Ishikawa (cell line): ENCODE results near the gene KDM4B.

ENCODE experiments used
- CEBPB ChIP-seq: IDR thresholded peaks from 2 replicates; pipeline ENCODE4 v1.6.1; 2012
- CREB1 ChIP-seq: IDR thresholded peaks from 2 replicates; pipeline ENCODE4 v1.6.1; 2012; ENCODE audit warnings: low read depth
- EGR1 ChIP-seq: IDR thresholded peaks from 2 replicates; pipeline ENCODE4 v1.6.1; 2012
- EP300 ChIP-seq: IDR thresholded peaks from 2 replicates; pipeline ENCODE4 v1.6.1; 2012; ENCODE audit warnings: borderline replicate concordance
- RAD21 ChIP-seq: IDR thresholded peaks from 2 replicates; pipeline ENCODE4 v1.6.1; 2012; ENCODE audit warnings: low read depth
- TAF1 ChIP-seq: IDR thresholded peaks from 2 replicates; pipeline ENCODE4 v1.6.1; 2012; ENCODE audit warnings: low read depth, mild to moderate bottlenecking
- TCF12 ChIP-seq: IDR thresholded peaks from 2 replicates; pipeline ENCODE4 v1.6.1; 2012; ENCODE audit warnings: low read depth
- TEAD4 ChIP-seq: IDR thresholded peaks from 2 replicates; pipeline ENCODE4 v1.6.1; 2012
- YY1 ChIP-seq: IDR thresholded peaks from 2 replicates; pipeline ENCODE4 v1.6.1; 2012; ENCODE audit warnings: low read depth
- ZBTB7A ChIP-seq: IDR thresholded peaks from 2 replicates; pipeline ENCODE4 v1.6.1; 2012; ENCODE audit warnings: low read depth
- TF ChIP-seq, protein P1 (sequence below): IDR thresholded peaks from 2 replicates; pipeline ENCODE4 v1.6.1; 2012
- TF ChIP-seq, protein P2 (sequence below): IDR thresholded peaks from 2 replicates; pipeline ENCODE4 v1.6.1; 2012
- TF ChIP-seq, protein P3 (sequence below): IDR thresholded peaks from 2 replicates; pipeline ENCODE4 v1.6.1; 2012; ENCODE audit warnings: low read depth, mild to moderate bottlenecking

DNA sequence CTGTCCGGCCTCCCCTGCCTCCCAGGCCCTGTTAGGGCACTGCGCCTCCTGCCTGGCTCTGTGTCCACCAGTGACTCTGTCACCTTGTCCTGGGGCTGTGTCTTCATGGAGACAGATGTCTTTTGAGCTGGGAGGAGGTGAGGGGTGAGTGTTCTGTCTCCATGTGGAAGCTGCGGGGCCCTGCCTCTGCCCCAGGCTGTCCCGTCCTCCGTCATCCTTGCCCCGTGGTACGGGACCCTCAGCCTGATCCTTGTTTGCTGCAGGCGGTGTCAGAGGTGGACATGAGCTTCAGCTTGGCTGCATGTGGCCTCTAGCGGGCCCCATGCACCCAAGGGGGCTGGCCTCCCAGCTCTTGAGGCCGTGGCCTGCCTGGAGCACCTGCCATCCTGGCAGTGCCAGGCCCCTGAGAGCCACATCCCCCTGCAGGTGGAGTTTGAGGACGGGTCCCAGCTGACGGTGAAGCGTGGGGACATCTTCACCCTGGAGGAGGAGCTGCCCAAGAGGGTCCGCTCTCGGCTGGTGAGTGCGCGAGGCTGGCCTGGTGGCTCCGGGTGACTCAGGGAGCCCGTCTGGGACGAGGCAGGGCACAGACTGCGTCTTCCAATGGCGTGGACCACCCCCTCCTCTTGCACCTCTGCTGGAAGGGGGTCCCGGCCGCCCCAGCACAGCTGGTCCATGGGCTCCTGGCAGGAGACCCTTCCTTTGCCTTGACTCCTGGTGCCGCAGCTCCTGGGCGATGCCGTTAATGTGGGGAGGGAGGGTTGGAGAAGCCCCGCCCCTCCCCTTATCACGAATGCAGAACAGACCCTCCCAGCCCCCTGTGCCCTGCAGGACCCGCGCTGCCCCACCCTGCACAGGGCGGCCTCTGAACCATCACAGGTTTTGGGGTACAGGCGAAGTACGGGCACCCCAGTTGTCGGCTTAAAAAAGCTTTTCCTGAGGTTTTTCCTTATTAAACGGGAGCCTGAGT, 181.3 kb downstream of the KDM4B start:
- TF ChIP-seq TAF1 = no peak
- no peak for TF ChIP-seq CREB1
- no peak for TF ChIP-seq EP300
- TF ChIP-seq TEAD4 = no peak
- TF ChIP-seq, protein P1, sequence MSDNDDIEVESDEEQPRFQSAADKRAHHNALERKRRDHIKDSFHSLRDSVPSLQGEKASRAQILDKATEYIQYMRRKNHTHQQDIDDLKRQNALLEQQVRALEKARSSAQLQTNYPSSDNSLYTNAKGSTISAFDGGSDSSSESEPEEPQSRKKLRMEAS = no peak
- no peak for TF ChIP-seq TCF12
- TF ChIP-seq RAD21 = no peak
- no peak for TF ChIP-seq EGR1
- no peak for TF ChIP-seq ZBTB7A
- no peak for TF ChIP-seq YY1
- TF ChIP-seq, protein P2, sequence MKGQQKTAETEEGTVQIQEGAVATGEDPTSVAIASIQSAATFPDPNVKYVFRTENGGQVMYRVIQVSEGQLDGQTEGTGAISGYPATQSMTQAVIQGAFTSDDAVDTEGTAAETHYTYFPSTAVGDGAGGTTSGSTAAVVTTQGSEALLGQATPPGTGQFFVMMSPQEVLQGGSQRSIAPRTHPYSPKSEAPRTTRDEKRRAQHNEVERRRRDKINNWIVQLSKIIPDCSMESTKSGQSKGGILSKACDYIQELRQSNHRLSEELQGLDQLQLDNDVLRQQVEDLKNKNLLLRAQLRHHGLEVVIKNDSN = no peak
- TF ChIP-seq, protein P3, sequence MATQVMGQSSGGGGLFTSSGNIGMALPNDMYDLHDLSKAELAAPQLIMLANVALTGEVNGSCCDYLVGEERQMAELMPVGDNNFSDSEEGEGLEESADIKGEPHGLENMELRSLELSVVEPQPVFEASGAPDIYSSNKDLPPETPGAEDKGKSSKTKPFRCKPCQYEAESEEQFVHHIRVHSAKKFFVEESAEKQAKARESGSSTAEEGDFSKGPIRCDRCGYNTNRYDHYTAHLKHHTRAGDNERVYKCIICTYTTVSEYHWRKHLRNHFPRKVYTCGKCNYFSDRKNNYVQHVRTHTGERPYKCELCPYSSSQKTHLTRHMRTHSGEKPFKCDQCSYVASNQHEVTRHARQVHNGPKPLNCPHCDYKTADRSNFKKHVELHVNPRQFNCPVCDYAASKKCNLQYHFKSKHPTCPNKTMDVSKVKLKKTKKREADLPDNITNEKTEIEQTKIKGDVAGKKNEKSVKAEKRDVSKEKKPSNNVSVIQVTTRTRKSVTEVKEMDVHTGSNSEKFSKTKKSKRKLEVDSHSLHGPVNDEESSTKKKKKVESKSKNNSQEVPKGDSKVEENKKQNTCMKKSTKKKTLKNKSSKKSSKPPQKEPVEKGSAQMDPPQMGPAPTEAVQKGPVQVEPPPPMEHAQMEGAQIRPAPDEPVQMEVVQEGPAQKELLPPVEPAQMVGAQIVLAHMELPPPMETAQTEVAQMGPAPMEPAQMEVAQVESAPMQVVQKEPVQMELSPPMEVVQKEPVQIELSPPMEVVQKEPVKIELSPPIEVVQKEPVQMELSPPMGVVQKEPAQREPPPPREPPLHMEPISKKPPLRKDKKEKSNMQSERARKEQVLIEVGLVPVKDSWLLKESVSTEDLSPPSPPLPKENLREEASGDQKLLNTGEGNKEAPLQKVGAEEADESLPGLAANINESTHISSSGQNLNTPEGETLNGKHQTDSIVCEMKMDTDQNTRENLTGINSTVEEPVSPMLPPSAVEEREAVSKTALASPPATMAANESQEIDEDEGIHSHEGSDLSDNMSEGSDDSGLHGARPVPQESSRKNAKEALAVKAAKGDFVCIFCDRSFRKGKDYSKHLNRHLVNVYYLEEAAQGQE = no peak
- no peak for TF ChIP-seq CEBPB
